Mammary epithelial cell (primary cell): Measurements from ENCODE around the gene PTTG1IP.

ENCODE experiments used
- EZH2 ChIP-seq: IDR thresholded peaks from 2 replicates; pipeline ENCODE4 v1.6.1; 2012; ENCODE audit warnings: low read length, inconsistent platforms, borderline replicate concordance
- TF ChIP-seq, protein P1 (sequence below), 2 donors: IDR thresholded peaks in 1 of 2; conservative IDR thresholded peaks in 1 of 2; 2 replicates each; pipeline ENCODE4 v1.5.1; 2011 to 2012; ENCODE audit warnings: inconsistent platforms in 2 of 2, low read length in 2 of 2, mild to moderate bottlenecking in 2 of 2, control low read depth in 1 of 2, low read depth in 1 of 2; ENCODE audit not compliant: insufficient read depth in 1 of 2; ENCODE audit errors: extremely low read depth in 1 of 2

DNA sequence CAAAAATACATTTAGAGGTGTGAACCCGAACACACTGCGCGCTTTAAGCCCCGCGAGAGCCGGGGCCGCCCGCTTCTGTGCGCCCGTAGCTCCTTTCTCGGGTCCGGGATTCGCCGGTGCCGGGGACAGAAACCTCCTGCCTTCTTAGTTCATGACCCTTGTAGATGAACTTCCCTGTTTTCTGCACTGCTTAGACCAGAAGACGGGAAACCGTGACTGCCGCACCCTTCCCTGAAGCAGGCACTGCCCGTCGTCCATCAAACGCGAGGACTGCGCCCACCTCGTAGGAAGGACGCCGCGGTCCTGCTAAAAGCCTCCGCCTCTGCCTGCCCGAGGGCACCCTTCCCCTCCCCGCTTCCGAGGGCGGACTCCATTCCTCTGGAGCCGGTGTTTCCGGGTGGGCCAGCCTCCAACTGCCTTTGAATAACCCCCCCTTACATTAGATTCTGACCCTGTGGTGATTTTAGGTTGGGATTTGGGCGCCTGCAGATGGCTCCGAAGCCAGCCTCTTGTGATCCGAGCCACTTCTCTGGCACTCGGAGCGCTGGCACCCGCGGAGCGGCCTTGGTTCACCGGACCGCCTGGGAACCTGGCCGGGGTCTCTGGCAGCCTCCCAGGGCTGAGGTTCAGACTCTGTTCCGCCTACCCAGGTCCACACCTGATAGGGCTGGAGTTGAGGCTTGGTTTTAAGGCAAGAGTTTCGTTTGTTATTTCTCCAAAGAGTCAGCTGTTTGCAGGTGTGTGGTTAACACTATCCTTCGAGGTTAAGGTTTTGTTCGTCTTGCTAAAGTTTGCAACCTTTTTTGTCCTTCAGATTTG lies 1.2 kb upstream of the PTTG1IP start:
- TF ChIP-seq, protein P1, sequence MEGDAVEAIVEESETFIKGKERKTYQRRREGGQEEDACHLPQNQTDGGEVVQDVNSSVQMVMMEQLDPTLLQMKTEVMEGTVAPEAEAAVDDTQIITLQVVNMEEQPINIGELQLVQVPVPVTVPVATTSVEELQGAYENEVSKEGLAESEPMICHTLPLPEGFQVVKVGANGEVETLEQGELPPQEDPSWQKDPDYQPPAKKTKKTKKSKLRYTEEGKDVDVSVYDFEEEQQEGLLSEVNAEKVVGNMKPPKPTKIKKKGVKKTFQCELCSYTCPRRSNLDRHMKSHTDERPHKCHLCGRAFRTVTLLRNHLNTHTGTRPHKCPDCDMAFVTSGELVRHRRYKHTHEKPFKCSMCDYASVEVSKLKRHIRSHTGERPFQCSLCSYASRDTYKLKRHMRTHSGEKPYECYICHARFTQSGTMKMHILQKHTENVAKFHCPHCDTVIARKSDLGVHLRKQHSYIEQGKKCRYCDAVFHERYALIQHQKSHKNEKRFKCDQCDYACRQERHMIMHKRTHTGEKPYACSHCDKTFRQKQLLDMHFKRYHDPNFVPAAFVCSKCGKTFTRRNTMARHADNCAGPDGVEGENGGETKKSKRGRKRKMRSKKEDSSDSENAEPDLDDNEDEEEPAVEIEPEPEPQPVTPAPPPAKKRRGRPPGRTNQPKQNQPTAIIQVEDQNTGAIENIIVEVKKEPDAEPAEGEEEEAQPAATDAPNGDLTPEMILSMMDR (conservative IDR thresholded peaks at IDR 0.05 in 1 of 2, IDR thresholded peaks at IDR 0.05 in 1 of 2; ENCODE audit: extremely low read depth in 1 of 2, insufficient read depth in 1 of 2, low read depth in 1 of 2, low read length in 2 of 2), result no peak
- no peak for TF ChIP-seq EZH2
